ENCODE results near the gene KRTAP10-5. TPM values are rescaled to one million over a fixed set of nuclear protein-coding genes. Genes with fewer than 3 reads are reported as not detected.
"Not testable (repeated sequence)": the region's sequence is repeated elsewhere in the genome, so short reads cannot be mapped to it uniquely, and the experiment has no call there.

KRTAP10-5 gene
- polyA plus RNA-seq, 1 experiment: not detected

DNA sequence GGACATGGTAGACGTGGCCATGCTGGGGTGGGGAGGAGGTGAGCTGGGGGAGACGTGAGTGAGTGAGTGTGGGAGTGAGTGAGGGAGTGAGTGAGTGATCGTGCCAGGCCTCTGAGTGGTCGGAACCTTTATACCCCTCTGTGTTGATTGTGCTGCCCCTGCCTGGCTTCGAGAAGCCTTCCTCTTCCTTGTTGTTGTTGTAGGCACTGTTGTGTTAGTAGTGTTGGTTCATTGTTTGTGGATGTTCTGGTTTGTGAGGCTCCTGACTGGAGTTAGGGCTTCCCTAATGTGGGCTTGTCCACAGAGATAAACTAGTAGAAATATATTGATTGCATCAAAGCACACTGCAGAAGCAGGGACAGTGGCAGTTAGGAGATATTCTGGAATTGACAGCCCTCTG, 21.7 kb downstream of the KRTAP10-5 start, which contains the start of gene KRTAP10-3:
TSS of gene KRTAP10-3 (minus strand) at position 101 of the 400 bp plus-strand sequence. CDS start at position 21, 80 bp downstream.
- ChIA-PET POLR2A (no interaction called here), CTCF (no interaction called here)
- H3K27ac ChIP-seq (ENCODE audit: low read depth, low read length): no peak within 1 kb of the TSS
- TF ChIP-seq, protein P1, sequence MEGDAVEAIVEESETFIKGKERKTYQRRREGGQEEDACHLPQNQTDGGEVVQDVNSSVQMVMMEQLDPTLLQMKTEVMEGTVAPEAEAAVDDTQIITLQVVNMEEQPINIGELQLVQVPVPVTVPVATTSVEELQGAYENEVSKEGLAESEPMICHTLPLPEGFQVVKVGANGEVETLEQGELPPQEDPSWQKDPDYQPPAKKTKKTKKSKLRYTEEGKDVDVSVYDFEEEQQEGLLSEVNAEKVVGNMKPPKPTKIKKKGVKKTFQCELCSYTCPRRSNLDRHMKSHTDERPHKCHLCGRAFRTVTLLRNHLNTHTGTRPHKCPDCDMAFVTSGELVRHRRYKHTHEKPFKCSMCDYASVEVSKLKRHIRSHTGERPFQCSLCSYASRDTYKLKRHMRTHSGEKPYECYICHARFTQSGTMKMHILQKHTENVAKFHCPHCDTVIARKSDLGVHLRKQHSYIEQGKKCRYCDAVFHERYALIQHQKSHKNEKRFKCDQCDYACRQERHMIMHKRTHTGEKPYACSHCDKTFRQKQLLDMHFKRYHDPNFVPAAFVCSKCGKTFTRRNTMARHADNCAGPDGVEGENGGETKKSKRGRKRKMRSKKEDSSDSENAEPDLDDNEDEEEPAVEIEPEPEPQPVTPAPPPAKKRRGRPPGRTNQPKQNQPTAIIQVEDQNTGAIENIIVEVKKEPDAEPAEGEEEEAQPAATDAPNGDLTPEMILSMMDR (IDR thresholded peaks at IDR 0.05; ENCODE audit: low read depth, low read length): no peak
- H3K4me3 ChIP-seq (ENCODE audit: low read depth, low read length): no peak within 1 kb of the TSS
- H3K9me3 ChIP-seq (ENCODE audit: control insufficient read depth, insufficient read depth, low read length): no peaks in the 10 kb centered on the region
- H3K27me3 ChIP-seq (ENCODE audit: control insufficient read depth, insufficient read depth, low read length): peaks cover 5% of the 10 kb centered on the region
- no peak for DNase-seq (ENCODE audit: low read depth, low spot score)

DNA sequence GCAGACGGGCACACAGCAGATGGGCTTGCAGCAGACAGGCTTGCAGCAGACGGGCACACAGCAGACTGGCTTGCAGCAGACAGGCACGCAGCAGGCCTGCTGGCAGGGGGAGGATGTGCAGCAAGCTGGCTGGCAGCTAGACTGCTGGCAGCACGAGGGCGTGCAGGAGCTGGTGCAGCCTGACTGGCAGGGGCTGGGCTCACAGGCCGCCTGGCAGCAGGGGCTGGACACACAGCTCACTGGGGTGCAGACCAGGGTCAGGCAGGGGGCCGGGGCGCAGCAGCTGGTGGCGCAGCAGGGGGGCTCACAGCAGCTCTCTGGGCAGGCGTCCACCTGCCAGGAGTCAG, 22.1 kb downstream of the KRTAP10-5 start:
- H3K27me3 ChIP-seq (ENCODE audit: control insufficient read depth, insufficient read depth, low read length); POLR2A ChIA-PET; DNase-seq (ENCODE audit: low read depth, low spot score); H3K27ac ChIP-seq (ENCODE audit: low read depth, low read length); H3K9me3 ChIP-seq (ENCODE audit: control insufficient read depth, insufficient read depth, low read length); CTCF ChIA-PET; H3K4me3 ChIP-seq (ENCODE audit: low read depth, low read length): not testable (repeated sequence)

DNA sequence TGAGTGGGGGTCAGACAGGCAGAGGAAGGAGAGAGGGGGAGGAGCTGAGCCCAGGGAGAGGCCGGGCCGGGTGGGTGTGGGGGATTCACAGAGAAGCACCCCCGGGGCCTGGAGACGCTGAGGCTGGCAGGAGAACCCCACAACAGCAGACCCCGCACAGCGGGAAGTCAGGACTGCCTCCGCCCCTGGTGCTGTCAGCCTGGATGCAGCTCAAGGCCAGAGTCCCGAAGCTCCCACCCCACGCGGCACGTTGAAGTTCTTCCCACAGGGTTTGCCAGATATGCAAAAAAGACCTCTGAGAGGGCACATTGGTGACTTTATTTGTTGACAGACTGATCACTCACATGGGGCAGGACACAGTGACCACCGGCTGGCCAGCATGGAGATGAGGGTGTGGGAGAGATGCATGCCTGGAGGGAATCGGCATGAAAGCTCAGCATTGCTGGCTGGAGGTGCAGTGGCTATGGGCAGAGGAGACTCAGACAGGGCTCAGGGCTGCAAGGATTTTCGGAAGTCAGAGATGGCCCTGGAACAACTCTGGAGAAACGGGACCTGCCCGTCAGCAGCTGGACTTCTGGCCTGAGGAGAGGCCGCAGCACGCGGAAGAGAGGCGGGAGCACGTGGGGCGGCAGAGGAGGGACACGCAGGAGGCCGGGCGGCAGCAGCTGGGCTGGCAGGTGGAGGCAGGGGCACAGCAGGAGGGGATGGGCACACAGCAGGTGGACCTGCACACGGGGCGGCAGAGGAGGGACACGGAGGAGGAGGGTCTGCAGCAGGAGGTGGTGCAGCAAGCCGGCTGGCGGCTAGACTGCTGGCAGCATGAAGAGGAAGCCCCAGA, 22.7 kb downstream of the KRTAP10-5 start:
- ChIA-PET CTCF (no interaction called here), POLR2A (no interaction called here)
- TF ChIP-seq, protein P1 (IDR thresholded peaks at IDR 0.05; ENCODE audit: low read depth, low read length): no peak
- Histone ChIP-seq H3K4me3 (ENCODE audit: low read depth, low read length) (no peak overlapping the region), H3K27ac (ENCODE audit: low read depth, low read length) (no peak overlapping the region), H3K27me3 (ENCODE audit: control insufficient read depth, insufficient read depth, low read length) (peaks cover 5% of the 10 kb centered on the region), H3K9me3 (ENCODE audit: control insufficient read depth, insufficient read depth, low read length) (no peaks in the 10 kb centered on the region)
- DNase-seq (ENCODE audit: low read depth, low spot score): no peak

DNA sequence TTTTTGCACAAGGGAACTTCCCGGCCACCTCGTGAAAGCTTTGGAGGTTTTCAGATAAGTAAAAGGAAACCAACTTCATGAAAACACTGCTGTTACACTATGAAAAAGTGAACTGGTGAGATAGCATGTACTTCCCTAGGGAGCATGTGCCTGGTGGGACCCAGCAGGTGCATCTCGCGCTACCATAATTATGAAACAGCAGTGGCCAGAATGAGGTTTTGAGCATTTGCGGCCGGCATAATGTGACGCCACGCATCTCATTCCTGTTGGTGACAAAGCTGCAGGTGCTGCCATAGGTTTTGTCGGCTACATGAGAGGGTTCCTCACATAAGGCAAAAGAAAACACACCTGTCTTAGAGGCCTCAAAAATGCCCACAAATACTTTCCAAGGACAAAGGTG, 23.5 kb downstream of the KRTAP10-5 start:
- no peak overlapping the region for H3K4me3 ChIP-seq (ENCODE audit: low read depth, low read length)
- no peak for DNase-seq (ENCODE audit: low read depth, low spot score)
- ChIA-PET POLR2A (no interaction called here), CTCF (no interaction called here)
- TF ChIP-seq, protein P1 (IDR thresholded peaks at IDR 0.05; ENCODE audit: low read depth, low read length): no peak
- H3K27ac ChIP-seq (ENCODE audit: low read depth, low read length): no peak overlapping the region
- H3K9me3 ChIP-seq (ENCODE audit: control insufficient read depth, insufficient read depth, low read length): no peaks in the 10 kb centered on the region
- peaks cover 5% of the 10 kb centered on the region for H3K27me3 ChIP-seq (ENCODE audit: control insufficient read depth, insufficient read depth, low read length)

DNA sequence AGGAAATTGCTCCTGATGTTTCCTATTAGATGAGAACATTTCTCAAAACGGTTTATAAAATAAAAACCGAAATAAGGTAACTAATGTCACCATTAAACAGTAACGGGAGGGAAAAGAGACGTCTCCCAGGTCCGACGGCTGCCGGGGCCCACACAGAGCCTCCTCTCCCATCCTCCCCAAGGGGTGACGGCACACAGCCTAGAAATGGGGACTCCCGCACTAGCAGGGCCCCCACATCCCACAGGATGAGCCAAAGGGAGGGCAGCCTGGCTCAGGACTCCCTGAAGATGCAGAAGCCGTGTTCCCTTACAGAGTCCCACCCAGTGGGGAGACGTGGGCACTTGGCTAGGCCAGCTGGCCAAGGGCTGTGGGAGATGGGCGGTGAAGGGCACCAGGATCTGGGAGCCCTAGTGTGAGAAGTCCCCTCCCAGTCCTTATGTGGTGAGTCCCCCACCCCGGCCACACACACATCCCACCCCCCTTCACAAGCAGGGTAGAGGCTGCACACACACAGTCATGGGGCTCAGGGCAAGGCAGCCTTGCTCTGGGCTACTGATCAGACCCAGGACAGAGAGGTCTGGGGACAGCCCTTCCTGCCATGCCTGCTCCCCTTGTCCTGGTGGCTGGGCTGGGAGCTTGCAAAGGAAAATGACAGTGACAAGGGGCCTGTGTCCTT, 25.1 kb downstream of the KRTAP10-5 start:
- TF ChIP-seq, protein P1 (IDR thresholded peaks at IDR 0.05; ENCODE audit: low read depth, low read length): no peak
- ChIA-PET CTCF (no interaction called here), POLR2A (no interaction called here)
- no peaks in the 10 kb centered on the region for H3K9me3 ChIP-seq (ENCODE audit: control insufficient read depth, insufficient read depth, low read length)
- H3K27ac ChIP-seq (ENCODE audit: low read depth, low read length): no peak overlapping the region
- no peak for DNase-seq (ENCODE audit: low read depth, low spot score)
- peaks cover 5% of the 10 kb centered on the region for H3K27me3 ChIP-seq (ENCODE audit: control insufficient read depth, insufficient read depth, low read length)
- no peak overlapping the region for H3K4me3 ChIP-seq (ENCODE audit: low read depth, low read length)

Data from AG04450 (cell line).